HepG2 (cell line): Measurements from ENCODE around the gene B3GALNT2. TPM values are rescaled to one million over a fixed set of nuclear protein-coding genes. Genes with fewer than 3 reads are reported as not detected.

ENCODE experiments used
- CREB1 ChIP-seq, 2 experiments: fragments of 450-650 bp in 1 of 2; IDR thresholded peaks; 2 replicates each; pipeline ENCODE4 v1.6.1; 2016 to 2017; ENCODE audit warnings: control low read depth in 1 of 2, mild to moderate bottlenecking in 1 of 2, missing compliant biosample characterization in 1 of 2, missing genetic modification characterization in 1 of 2
- ETV5 ChIP-seq: IDR thresholded peaks from 2 replicates; pipeline ENCODE4 v1.6.1; 2018; ENCODE audit warnings: missing biosample characterization, missing genetic modification reagents, inconsistent platforms, borderline replicate concordance
- FOXO1 ChIP-seq: sonication (generic); formaldehyde crosslinking; IDR thresholded peaks from 2 replicates; pipeline ENCODE4 v1.4.0; 2020; ENCODE audit warnings: missing genetic modification reagents
- FOXP1 ChIP-seq, 2 experiments: fragments of 450-650 bp in 1 of 2; IDR thresholded peaks; 2 replicates each; pipeline ENCODE4 v1.6.1; 2017 to 2018; ENCODE audit warnings: antibody characterized with exemption in 1 of 2
- RELA ChIP-seq: sonication (generic); formaldehyde crosslinking; IDR thresholded peaks from 2 replicates; pipeline ENCODE4 v1.4.0; 2020; ENCODE audit warnings: missing genetic modification reagents
- SNRNP70 ChIP-seq: fragments of 200-400 bp; formaldehyde crosslinking; IDR thresholded peaks from 2 replicates; pipeline ENCODE4 v1.6.1; 2017; ENCODE audit warnings: mild to moderate bottlenecking, low read depth, low read length, moderate library complexity
- SOX5 ChIP-seq: IDR thresholded peaks from 2 replicates; pipeline ENCODE4 v1.6.1; 2016; ENCODE audit warnings: borderline replicate concordance
- SSRP1 ChIP-seq: IDR thresholded peaks from 2 replicates; pipeline ENCODE4 v1.6.1; 2016; ENCODE audit warnings: control low read depth
- TOE1 ChIP-seq: sonication (generic); formaldehyde crosslinking; IDR thresholded peaks from 2 replicates; pipeline ENCODE4 v1.4.0; 2020; ENCODE audit warnings: mild to moderate bottlenecking, missing genetic modification reagents
- ZBTB3 ChIP-seq: sonication (generic); formaldehyde crosslinking; IDR thresholded peaks from 2 replicates; pipeline ENCODE4 v1.4.0; 2020; ENCODE audit warnings: low read depth, mild to moderate bottlenecking, moderate library complexity, missing genetic modification reagents, borderline replicate concordance
- ZNF619 ChIP-seq: sonication (generic); formaldehyde crosslinking; IDR thresholded peaks from 2 replicates; pipeline ENCODE4 v1.4.0; 2020; ENCODE audit warnings: mild to moderate bottlenecking, missing genetic modification reagents
- ZNF879 ChIP-seq: sonication (generic); formaldehyde crosslinking; IDR thresholded peaks from 2 replicates; pipeline ENCODE4 v1.8.1; 2023; ENCODE audit warnings: missing genetic modification reagents
- ZSCAN30 ChIP-seq: sonication (generic); formaldehyde crosslinking; IDR thresholded peaks from 2 replicates; pipeline ENCODE4 v1.5.0; 2020; ENCODE audit warnings: mild to moderate bottlenecking, missing genetic modification reagents
- ZZZ3 ChIP-seq: sonication (generic); formaldehyde crosslinking; IDR thresholded peaks from 2 replicates; pipeline ENCODE4 v1.4.0; 2020; ENCODE audit warnings: missing genetic modification reagents, mild to moderate bottlenecking, borderline replicate concordance
- polyA plus RNA-seq, 8 experiments: library from polyadenylated mRNA; depleted of rRNA in 3 of 8; stranded (reverse) in 7 of 8; unstranded in 1 of 8; fragments of >200 nt; fragmentation: Illumina TruSeq in 4 of 8; extraction: Trizol in 4 of 8; gene quantifications; 2 replicates each; pipeline versions ENCODE4 v1.2.1 to v1.2.3, GENCODE V29; 2011 to 2016; ENCODE audit warnings: low read depth in 4 of 8, missing spikeins in 1 of 8, mixed read lengths in 1 of 8; ENCODE audit not compliant: insufficient read depth in 1 of 8
- total RNA-seq, 5 experiments: library from RNA; depleted of rRNA; stranded (reverse); fragments of >200 nt; fragmentation: Illumina TruSeq; extraction: Trizol; gene quantifications; 2 replicates each; pipeline ENCODE4 v1.2.3, GENCODE V29; 2016; ENCODE audit warnings: low read depth in 1 of 5
- TF ChIP-seq, protein P1 (sequence below): IDR thresholded peaks from 2 replicates; pipeline ENCODE4 v1.6.1; 2012; ENCODE audit warnings: low read depth, low read length, improper control_type of control experiment
- TF ChIP-seq, protein P2 (sequence below): sonication (generic); formaldehyde crosslinking; IDR thresholded peaks from 2 replicates; pipeline ENCODE4 v1.9.0; 2021; ENCODE audit warnings: mild to moderate bottlenecking, missing genetic modification reagents
- TF ChIP-seq, protein P3 (sequence below): sonication (generic); formaldehyde crosslinking; IDR thresholded peaks from 2 replicates; pipeline ENCODE4 v1.5.1; 2020; ENCODE audit warnings: mild to moderate bottlenecking, moderate library complexity, missing genetic modification reagents
- TF ChIP-seq, protein P4 (sequence below): sonication (generic); formaldehyde crosslinking; IDR thresholded peaks from 2 replicates; pipeline ENCODE4 v1.4.0; 2020; ENCODE audit warnings: missing genetic modification reagents, mild to moderate bottlenecking, borderline replicate concordance

Gene B3GALNT2
- total and polyA plus RNA-seq, 2 of the 13 experiments (the other 11 are each of a cell fraction or from before 2014, with no cell fraction given): 16.5 to 28.9 TPM

DNA sequence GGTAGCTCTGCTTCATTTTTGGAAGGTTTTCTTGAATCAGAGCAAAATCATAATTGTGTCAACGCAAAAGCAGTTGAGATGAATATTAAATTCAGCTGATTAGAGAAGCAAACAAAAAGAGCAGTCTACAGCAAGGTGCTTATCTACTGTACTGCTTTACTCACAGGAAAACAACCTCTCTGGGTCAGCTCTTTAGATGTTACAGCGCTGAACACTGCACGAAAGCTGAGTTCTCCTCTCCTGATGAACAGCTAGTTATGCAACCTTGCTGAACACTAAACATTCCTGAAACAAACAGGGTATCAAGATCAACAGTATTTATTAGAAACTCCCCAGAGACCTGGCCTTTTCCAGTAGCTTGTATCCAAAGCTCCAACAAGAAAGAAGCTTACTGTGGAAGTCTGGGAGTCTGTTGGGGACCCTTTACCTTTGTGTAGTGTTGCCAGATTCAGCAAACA is 95.7 kb downstream of the B3GALNT2 start (continued):
- TF ChIP-seq, protein P1, sequence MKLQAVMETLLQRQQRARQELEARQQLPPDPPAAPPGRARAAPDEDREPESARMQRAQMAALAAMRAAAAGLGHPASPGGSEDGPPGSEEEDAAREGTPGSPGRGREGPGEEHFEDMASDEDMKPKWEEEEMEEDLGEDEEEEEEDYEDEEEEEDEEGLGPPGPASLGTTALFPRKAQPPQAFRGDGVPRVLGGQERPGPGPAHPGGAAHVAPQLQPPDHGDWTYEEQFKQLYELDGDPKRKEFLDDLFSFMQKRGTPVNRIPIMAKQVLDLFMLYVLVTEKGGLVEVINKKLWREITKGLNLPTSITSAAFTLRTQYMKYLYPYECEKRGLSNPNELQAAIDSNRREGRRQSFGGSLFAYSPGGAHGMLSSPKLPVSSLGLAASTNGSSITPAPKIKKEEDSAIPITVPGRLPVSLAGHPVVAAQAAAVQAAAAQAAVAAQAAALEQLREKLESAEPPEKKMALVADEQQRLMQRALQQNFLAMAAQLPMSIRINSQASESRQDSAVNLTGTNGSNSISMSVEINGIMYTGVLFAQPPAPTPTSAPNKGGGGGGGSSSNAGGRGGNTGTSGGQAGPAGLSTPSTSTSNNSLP: no peak; the same call in 1 of the 2 replicates
- TF ChIP-seq, protein P2, sequence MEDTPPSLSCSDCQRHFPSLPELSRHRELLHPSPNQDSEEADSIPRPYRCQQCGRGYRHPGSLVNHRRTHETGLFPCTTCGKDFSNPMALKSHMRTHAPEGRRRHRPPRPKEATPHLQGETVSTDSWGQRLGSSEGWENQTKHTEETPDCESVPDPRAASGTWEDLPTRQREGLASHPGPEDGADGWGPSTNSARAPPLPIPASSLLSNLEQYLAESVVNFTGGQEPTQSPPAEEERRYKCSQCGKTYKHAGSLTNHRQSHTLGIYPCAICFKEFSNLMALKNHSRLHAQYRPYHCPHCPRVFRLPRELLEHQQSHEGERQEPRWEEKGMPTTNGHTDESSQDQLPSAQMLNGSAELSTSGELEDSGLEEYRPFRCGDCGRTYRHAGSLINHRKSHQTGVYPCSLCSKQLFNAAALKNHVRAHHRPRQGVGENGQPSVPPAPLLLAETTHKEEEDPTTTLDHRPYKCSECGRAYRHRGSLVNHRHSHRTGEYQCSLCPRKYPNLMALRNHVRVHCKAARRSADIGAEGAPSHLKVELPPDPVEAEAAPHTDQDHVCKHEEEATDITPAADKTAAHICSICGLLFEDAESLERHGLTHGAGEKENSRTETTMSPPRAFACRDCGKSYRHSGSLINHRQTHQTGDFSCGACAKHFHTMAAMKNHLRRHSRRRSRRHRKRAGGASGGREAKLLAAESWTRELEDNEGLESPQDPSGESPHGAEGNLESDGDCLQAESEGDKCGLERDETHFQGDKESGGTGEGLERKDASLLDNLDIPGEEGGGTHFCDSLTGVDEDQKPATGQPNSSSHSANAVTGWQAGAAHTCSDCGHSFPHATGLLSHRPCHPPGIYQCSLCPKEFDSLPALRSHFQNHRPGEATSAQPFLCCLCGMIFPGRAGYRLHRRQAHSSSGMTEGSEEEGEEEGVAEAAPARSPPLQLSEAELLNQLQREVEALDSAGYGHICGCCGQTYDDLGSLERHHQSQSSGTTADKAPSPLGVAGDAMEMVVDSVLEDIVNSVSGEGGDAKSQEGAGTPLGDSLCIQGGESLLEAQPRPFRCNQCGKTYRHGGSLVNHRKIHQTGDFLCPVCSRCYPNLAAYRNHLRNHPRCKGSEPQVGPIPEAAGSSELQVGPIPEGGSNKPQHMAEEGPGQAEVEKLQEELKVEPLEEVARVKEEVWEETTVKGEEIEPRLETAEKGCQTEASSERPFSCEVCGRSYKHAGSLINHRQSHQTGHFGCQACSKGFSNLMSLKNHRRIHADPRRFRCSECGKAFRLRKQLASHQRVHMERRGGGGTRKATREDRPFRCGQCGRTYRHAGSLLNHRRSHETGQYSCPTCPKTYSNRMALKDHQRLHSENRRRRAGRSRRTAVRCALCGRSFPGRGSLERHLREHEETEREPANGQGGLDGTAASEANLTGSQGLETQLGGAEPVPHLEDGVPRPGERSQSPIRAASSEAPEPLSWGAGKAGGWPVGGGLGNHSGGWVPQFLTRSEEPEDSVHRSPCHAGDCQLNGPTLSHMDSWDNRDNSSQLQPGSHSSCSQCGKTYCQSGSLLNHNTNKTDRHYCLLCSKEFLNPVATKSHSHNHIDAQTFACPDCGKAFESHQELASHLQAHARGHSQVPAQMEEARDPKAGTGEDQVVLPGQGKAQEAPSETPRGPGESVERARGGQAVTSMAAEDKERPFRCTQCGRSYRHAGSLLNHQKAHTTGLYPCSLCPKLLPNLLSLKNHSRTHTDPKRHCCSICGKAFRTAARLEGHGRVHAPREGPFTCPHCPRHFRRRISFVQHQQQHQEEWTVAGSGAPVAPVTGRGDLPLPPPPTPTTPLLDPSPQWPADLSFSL (CRISPR knock-in tag): no peak
- TF ChIP-seq RELA (CRISPR knock-in tag) (no peak), CREB1 (IDR thresholded peaks at IDR 0.05) (no peak), CREB1 (CRISPR knock-in tag; IDR thresholded peaks at IDR 0.05) (0 out of 2 replicates have a peak, but pooled peaks have one; percentile 51), SNRNP70 (no peak), SOX5 (CRISPR knock-in tag) (peak; percentile 66; the same call in 1 of the 2 replicates), SSRP1 (CRISPR knock-in tag) (no peak), ZNF619 (no peak), ETV5 (peak; percentile 25; the same call in 1 of the 2 replicates), FOXP1 (IDR thresholded peaks at IDR 0.05) (no peak), FOXP1 (CRISPR knock-in tag; IDR thresholded peaks at IDR 0.05) (peak; percentile 89), ZNF879 (CRISPR knock-in tag) (no peak), ZSCAN30 (no peak), FOXO1 (CRISPR knock-in tag) (peak; percentile 74), ZBTB3 (CRISPR knock-in tag) (no peak), TOE1 (CRISPR knock-in tag) (no peak), ZZZ3 (CRISPR knock-in tag) (no peak)
- TF ChIP-seq, protein P3, sequence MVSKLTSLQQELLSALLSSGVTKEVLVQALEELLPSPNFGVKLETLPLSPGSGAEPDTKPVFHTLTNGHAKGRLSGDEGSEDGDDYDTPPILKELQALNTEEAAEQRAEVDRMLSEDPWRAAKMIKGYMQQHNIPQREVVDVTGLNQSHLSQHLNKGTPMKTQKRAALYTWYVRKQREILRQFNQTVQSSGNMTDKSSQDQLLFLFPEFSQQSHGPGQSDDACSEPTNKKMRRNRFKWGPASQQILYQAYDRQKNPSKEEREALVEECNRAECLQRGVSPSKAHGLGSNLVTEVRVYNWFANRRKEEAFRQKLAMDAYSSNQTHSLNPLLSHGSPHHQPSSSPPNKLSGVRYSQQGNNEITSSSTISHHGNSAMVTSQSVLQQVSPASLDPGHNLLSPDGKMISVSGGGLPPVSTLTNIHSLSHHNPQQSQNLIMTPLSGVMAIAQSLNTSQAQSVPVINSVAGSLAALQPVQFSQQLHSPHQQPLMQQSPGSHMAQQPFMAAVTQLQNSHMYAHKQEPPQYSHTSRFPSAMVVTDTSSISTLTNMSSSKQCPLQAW (CRISPR knock-in tag): no peak
- TF ChIP-seq, protein P4, sequence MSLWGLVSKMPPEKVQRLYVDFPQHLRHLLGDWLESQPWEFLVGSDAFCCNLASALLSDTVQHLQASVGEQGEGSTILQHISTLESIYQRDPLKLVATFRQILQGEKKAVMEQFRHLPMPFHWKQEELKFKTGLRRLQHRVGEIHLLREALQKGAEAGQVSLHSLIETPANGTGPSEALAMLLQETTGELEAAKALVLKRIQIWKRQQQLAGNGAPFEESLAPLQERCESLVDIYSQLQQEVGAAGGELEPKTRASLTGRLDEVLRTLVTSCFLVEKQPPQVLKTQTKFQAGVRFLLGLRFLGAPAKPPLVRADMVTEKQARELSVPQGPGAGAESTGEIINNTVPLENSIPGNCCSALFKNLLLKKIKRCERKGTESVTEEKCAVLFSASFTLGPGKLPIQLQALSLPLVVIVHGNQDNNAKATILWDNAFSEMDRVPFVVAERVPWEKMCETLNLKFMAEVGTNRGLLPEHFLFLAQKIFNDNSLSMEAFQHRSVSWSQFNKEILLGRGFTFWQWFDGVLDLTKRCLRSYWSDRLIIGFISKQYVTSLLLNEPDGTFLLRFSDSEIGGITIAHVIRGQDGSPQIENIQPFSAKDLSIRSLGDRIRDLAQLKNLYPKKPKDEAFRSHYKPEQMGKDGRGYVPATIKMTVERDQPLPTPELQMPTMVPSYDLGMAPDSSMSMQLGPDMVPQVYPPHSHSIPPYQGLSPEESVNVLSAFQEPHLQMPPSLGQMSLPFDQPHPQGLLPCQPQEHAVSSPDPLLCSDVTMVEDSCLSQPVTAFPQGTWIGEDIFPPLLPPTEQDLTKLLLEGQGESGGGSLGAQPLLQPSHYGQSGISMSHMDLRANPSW: no peak
